ENCODE measurements around the gene APCDD1L.

Gene APCDD1L

GRCh38 chr20:58550275-58551059, 35.3 kb upstream of the APCDD1L start:
- no peak overlapping the region for H3K4me3 ChIP-seq (ENCODE audit: low read length)
- no peaks in the 10 kb centered on the region for H3K36me3 ChIP-seq (ENCODE audit: control insufficient read depth, insufficient read depth, low read length)
- H3K4me1 ChIP-seq (ENCODE audit: control insufficient read depth, insufficient read depth, low read length): no peaks in the 10 kb centered on the region
- H3K27ac ChIP-seq (ENCODE audit: low read depth, low read length): no peak overlapping the region
- no peak overlapping the region for H3K9ac ChIP-seq (ENCODE audit: low read length)
- no peaks in the 10 kb centered on the region for H3K27me3 ChIP-seq (ENCODE audit: control insufficient read depth, insufficient read depth, low read length)

- no peaks in the 10 kb centered on the region for H3K27me3 ChIP-seq (ENCODE audit: control insufficient read depth, insufficient read depth, low read length)
- no peak overlapping the region for H3K27ac ChIP-seq (ENCODE audit: low read depth, low read length)
- H3K9ac ChIP-seq (ENCODE audit: low read length): no peak overlapping the region
- no peaks in the 10 kb centered on the region for H3K4me1 ChIP-seq (ENCODE audit: control insufficient read depth, insufficient read depth, low read length)
- H3K4me3 ChIP-seq (ENCODE audit: low read length): no peak overlapping the region
- no peaks in the 10 kb centered on the region for H3K36me3 ChIP-seq (ENCODE audit: control insufficient read depth, insufficient read depth, low read length)
These were observed 34.3 kb upstream of the APCDD1L start for GRCh38 chr20:58549231-58550209.

GRCh38 chr20:58547623-58548475, 32.6 kb upstream of the APCDD1L start:
- Histone ChIP-seq H3K27me3 (ENCODE audit: control insufficient read depth, insufficient read depth, low read length) (no peaks in the 10 kb centered on the region), H3K36me3 (ENCODE audit: control insufficient read depth, insufficient read depth, low read length) (no peaks in the 10 kb centered on the region), H3K27ac (ENCODE audit: low read depth, low read length) (no peak overlapping the region), H3K9ac (ENCODE audit: low read length) (no peak overlapping the region), H3K4me1 (ENCODE audit: control insufficient read depth, insufficient read depth, low read length) (no peaks in the 10 kb centered on the region), H3K4me3 (ENCODE audit: low read length) (no peak overlapping the region)

- H3K27ac ChIP-seq (ENCODE audit: low read depth, low read length): no peak overlapping the region
- no peaks in the 10 kb centered on the region for H3K4me1 ChIP-seq (ENCODE audit: control insufficient read depth, insufficient read depth, low read length)
- no peak overlapping the region for H3K9ac ChIP-seq (ENCODE audit: low read length)
These were observed 31.8 kb upstream of the APCDD1L start for GRCh38 chr20:58546756-58547622.

GRCh38 chr20:58546416-58546711, 31.2 kb upstream of the APCDD1L start:
- Histone ChIP-seq H3K4me1 (ENCODE audit: control insufficient read depth, insufficient read depth, low read length) (no peaks in the 10 kb centered on the region), H3K27ac (ENCODE audit: low read depth, low read length) (no peak overlapping the region), H3K9ac (ENCODE audit: low read length) (no peak overlapping the region), H3K27me3 (ENCODE audit: control insufficient read depth, insufficient read depth, low read length) (no peaks in the 10 kb centered on the region), H3K36me3 (ENCODE audit: control insufficient read depth, insufficient read depth, low read length) (no peaks in the 10 kb centered on the region), H3K4me3 (ENCODE audit: low read length) (no peak overlapping the region)

More at GRCh38 chr20:58546756-58547622, 31.8 kb upstream of the APCDD1L start:
- Histone ChIP-seq H3K4me3 (ENCODE audit: low read length) (no peak overlapping the region), H3K27me3 (ENCODE audit: control insufficient read depth, insufficient read depth, low read length) (no peaks in the 10 kb centered on the region), H3K36me3 (ENCODE audit: control insufficient read depth, insufficient read depth, low read length) (no peaks in the 10 kb centered on the region)

- H3K27me3 ChIP-seq (ENCODE audit: control insufficient read depth, insufficient read depth, low read length): no peaks in the 10 kb centered on the region
- no peak overlapping the region for H3K4me3 ChIP-seq (ENCODE audit: low read length)
- H3K9ac ChIP-seq (ENCODE audit: low read length): no peak overlapping the region
- H3K4me1 ChIP-seq (ENCODE audit: control insufficient read depth, insufficient read depth, low read length): no peaks in the 10 kb centered on the region
- H3K27ac ChIP-seq (ENCODE audit: low read depth, low read length): no peak overlapping the region
- no peaks in the 10 kb centered on the region for H3K36me3 ChIP-seq (ENCODE audit: control insufficient read depth, insufficient read depth, low read length)
These were observed 30.6 kb upstream of the APCDD1L start for GRCh38 chr20:58545565-58546415.

GRCh38 chr20:58544891-58545290, 29.7 kb upstream of the APCDD1L start:
- Histone ChIP-seq H3K4me3 (ENCODE audit: low read length) (no peak overlapping the region), H3K4me1 (ENCODE audit: control insufficient read depth, insufficient read depth, low read length) (no peaks in the 10 kb centered on the region), H3K36me3 (ENCODE audit: control insufficient read depth, insufficient read depth, low read length) (no peaks in the 10 kb centered on the region), H3K27me3 (ENCODE audit: control insufficient read depth, insufficient read depth, low read length) (no peaks in the 10 kb centered on the region), H3K9ac (ENCODE audit: low read length) (no peak overlapping the region), H3K27ac (ENCODE audit: low read depth, low read length) (no peak overlapping the region)

- Histone ChIP-seq H3K9ac (ENCODE audit: low read length) (no peak overlapping the region), H3K27ac (ENCODE audit: low read depth, low read length) (no peak overlapping the region), H3K4me3 (ENCODE audit: low read length) (no peak overlapping the region), H3K36me3 (ENCODE audit: control insufficient read depth, insufficient read depth, low read length) (no peaks in the 10 kb centered on the region), H3K4me1 (ENCODE audit: control insufficient read depth, insufficient read depth, low read length) (no peaks in the 10 kb centered on the region), H3K27me3 (ENCODE audit: control insufficient read depth, insufficient read depth, low read length) (no peaks in the 10 kb centered on the region)
These were observed 29.1 kb upstream of the APCDD1L start for GRCh38 chr20:58544286-58544685.

GRCh38 chr20:58543274-58543673, 28.1 kb upstream of the APCDD1L start:
- no peaks in the 10 kb centered on the region for H3K27me3 ChIP-seq (ENCODE audit: control insufficient read depth, insufficient read depth, low read length)
- H3K4me3 ChIP-seq (ENCODE audit: low read length): no peak overlapping the region
- H3K27ac ChIP-seq (ENCODE audit: low read depth, low read length): no peak overlapping the region
- H3K36me3 ChIP-seq (ENCODE audit: control insufficient read depth, insufficient read depth, low read length): no peaks in the 10 kb centered on the region
- no peak overlapping the region for H3K9ac ChIP-seq (ENCODE audit: low read length)
- no peaks in the 10 kb centered on the region for H3K4me1 ChIP-seq (ENCODE audit: control insufficient read depth, insufficient read depth, low read length)

GRCh38 chr20:58542411-58543095, 27.4 kb upstream of the APCDD1L start:
- Histone ChIP-seq H3K27me3 (ENCODE audit: control insufficient read depth, insufficient read depth, low read length) (no peaks in the 10 kb centered on the region), H3K4me1 (ENCODE audit: control insufficient read depth, insufficient read depth, low read length) (no peaks in the 10 kb centered on the region), H3K27ac (ENCODE audit: low read depth, low read length) (no peak overlapping the region), H3K9ac (ENCODE audit: low read length) (no peak overlapping the region), H3K4me3 (ENCODE audit: low read length) (no peak overlapping the region), H3K36me3 (ENCODE audit: control insufficient read depth, insufficient read depth, low read length) (no peaks in the 10 kb centered on the region)
